Activated CD4-positive, alpha-beta T cell treated with anti-CD3 and anti-CD28 coated beads, Interleukin-2, amount 10 ng/mL, durations not matched to agents 7 days and 5 days (primary cell): ENCODE data around the gene IKZF4. TPM values are rescaled to one million over a fixed set of nuclear protein-coding genes. Genes with fewer than 3 reads are reported as not detected.
"Not testable (repeated sequence)": the region's sequence is repeated elsewhere in the genome, so short reads cannot be mapped to it uniquely, and the experiment has no call there.

Source experiments
- CTCF ChIA-PET: fragments of 350-600 bp; sonication (Branson Sonifier 250); formaldehyde crosslinking; loops from one replicate; lab custom pipeline; 2021; ENCODE audit warnings: antibody characterized with exemption; lab: Charles Lee
- POLR2A ChIA-PET: fragments of 350-600 bp; sonication (Branson Sonifier 250); formaldehyde crosslinking; loops from one replicate; lab custom pipeline; 2021; ENCODE audit warnings: antibody characterized with exemption; lab: Charles Lee
- DNase-seq: peaks from one replicate; pipeline ENCODE4 v3.0.0-alpha.2; 2020
- H3K27ac Mint-ChIP-seq: one replicate; pipeline ENCODE4 v1.8.0; 2021; ENCODE audit warnings: mild to moderate bottlenecking, moderate library complexity, mixed read lengths
- H3K27me3 Mint-ChIP-seq: one replicate; pipeline ENCODE4 v1.8.0; 2021; ENCODE audit warnings: mixed read lengths
- H3K36me3 Mint-ChIP-seq: one replicate; pipeline ENCODE4 v1.8.0; 2021; ENCODE audit warnings: low read depth, mixed read lengths
- H3K4me1 Mint-ChIP-seq: one replicate; pipeline ENCODE4 v1.8.0; 2021; ENCODE audit warnings: mixed read lengths
- H3K4me3 Mint-ChIP-seq: one replicate; pipeline ENCODE4 v1.8.0; 2021; ENCODE audit warnings: mild to moderate bottlenecking, moderate library complexity, mixed read lengths
- H3K9me3 Mint-ChIP-seq: one replicate; pipeline ENCODE4 v1.8.0; 2021; ENCODE audit warnings: mixed read lengths
- total RNA-seq, 2 experiments: library from RNA; stranded (reverse); gene quantifications; one replicate each; pipeline ENCODE4 v1.2.3, GENCODE V29; 2021

The IKZF4 gene
- total RNA-seq: 10 to 100 TPM; 15.7 to 17.4 TPM

GRCh38 chr12:56020423-56021184, at the start of gene IKZF4:
IKZF4 (plus strand) TSS chr12:56021043; CDS start chr12:56021494, 451 bp downstream.
- Mint-ChIP-seq H3K4me3 (peak within 1 kb of the TSS; percentile 89), H3K4me1 (peaks cover 57% of the 10 kb centered on the region), H3K27ac (peak within 1 kb of the TSS; percentile 95), H3K27me3 (no peaks in the 10 kb centered on the region), H3K9me3 (no peaks in the 10 kb centered on the region), H3K36me3 (peaks cover 11% of the 10 kb centered on the region)
- peak; percentile 25 for DNase-seq
- POLR2A ChIA-PET: interaction anchor here (0.7 kb wide), 1 partner anchor 1083 kb away, joined by 8 read pairs; no protein-coding TSS in a partner anchor
- CTCF ChIA-PET: interaction anchor here (1.0 to 2.8 kb wide), 5 partner anchors 9 to 191 kb away, joined by 3 to 11 read pairs (median 4); partner anchors contain the start of gene DNAJC14

DNA sequence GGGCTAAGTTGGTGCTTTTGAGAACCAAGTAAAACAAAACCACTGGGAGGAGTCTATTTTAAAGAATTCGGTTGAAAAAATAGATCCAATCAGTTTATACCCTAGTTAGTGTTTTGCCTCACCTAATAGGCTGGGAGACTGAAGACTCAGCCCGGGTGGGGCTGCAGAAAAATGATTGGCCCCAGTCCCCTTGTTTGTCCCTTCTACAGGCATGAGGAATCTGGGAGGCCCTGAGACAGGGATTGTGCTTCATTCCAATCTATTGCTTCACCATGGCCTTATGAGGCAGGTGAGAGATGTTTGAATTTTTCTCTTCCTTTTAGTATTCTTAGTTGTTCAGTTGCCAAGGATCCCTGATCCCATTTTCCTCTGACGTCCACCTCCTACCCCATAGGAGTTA, 48.8 kb upstream of the IKZF4 start:
- Mint-ChIP-seq H3K4me1 (peaks cover 45% of the 10 kb centered on the region), H3K36me3 (peaks cover 26% of the 10 kb centered on the region), H3K9me3 (no peaks in the 10 kb centered on the region), H3K4me3 (no peak overlapping the region), H3K27me3 (no peaks in the 10 kb centered on the region), H3K27ac (no peak overlapping the region)
- ChIA-PET POLR2A (interaction anchor here (0.5 kb wide), 1 partner anchor 101 kb away, joined by 3 read pairs; no protein-coding TSS in a partner anchor), CTCF (interaction anchor here (1.0 kb wide), 1 partner anchor 45 kb away, joined by 3 read pairs; the partner anchor contains the start of gene PYM1)
- no peak for DNase-seq

DNA sequence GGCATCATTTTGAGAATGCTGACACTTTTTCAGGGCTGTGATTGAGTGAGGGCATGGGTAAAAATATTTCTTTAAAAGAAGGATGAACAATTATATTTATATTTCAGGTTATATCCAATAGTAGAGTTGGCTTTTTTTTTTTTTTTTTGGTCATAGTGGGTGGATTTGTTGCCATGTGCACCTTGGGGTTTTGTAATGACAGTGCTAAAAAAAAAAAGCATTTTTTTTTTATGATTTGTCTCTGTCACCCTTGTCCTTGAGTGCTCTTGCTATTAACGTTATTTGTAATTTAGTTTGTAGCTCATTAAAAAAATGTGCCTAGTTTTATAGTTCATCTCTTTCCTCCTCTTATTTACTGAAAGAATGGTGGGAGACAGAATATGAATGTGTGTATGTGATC, 48.4 kb upstream of the IKZF4 start:
- H3K9me3 Mint-ChIP-seq: no peaks in the 10 kb centered on the region
- H3K36me3 Mint-ChIP-seq: peaks cover 26% of the 10 kb centered on the region
- H3K27ac Mint-ChIP-seq: no peak overlapping the region
- no peak overlapping the region for H3K4me3 Mint-ChIP-seq
- ChIA-PET CTCF (interaction anchor here (1.0 kb wide), 1 partner anchor 45 kb away, joined by 3 read pairs; the partner anchor contains the start of gene PYM1), POLR2A (interaction anchor here (0.5 to 0.9 kb wide), 2 partner anchors 20 to 101 kb away, joined by 3 read pairs; no protein-coding TSS in a partner anchor)
- no peak for DNase-seq
- H3K27me3 Mint-ChIP-seq: no peaks in the 10 kb centered on the region
- H3K4me1 Mint-ChIP-seq: peaks cover 44% of the 10 kb centered on the region

DNA sequence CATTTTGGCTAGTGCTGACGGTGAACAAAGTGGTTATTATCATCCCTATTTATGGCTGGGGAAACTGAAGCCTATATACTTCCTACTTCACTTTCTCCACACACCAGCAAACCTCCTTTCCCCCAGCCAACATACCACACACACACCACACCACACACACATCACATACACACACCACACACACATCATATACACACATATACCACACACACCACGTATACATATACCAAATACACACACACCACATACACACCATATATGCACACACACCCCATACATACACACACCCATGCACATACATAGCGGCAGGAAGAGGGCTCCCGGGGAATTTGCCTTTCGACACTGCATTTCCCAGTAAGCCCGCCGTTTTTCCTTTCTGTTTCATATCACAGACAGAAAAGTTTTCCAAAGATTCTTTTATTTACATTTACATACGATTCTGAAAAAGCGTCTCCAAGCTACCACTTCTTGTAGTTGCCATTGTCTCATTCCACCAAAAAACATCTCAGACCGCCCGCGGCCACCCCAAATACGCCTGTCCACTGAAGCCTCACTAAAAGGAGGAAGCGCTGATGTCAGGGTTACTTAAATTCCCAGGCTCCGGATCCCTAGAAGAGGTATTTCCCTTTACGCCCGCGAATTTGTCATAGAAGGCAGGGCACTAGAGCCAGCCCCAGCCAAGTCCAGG, 47.8 kb upstream of the IKZF4 start:
- peak; percentile 24 for DNase-seq
- Mint-ChIP-seq H3K27ac (no peak overlapping the region), H3K36me3 (peaks cover 23% of the 10 kb centered on the region), H3K4me3 (no peak overlapping the region), H3K9me3 (no peaks in the 10 kb centered on the region), H3K4me1 (peaks cover 41% of the 10 kb centered on the region), H3K27me3 (no peaks in the 10 kb centered on the region)
- CTCF ChIA-PET: interaction anchor here (0.7 to 2.6 kb wide), 17 partner anchors 9 to 243 kb away, joined by 3 to 15 read pairs (median 4); partner anchors contain the start of genes PYM1, SMARCC2 and SUOX
- POLR2A ChIA-PET: interaction anchor here (0.9 to 1.7 kb wide), 2 partner anchors 11 to 21 kb away, joined by 3 to 8 read pairs; no protein-coding TSS in a partner anchor

GRCh38 chr12:55973599-55974307, 47.1 kb upstream of the IKZF4 start, which contains the start of gene RAB5B:
RAB5B (plus strand) TSS chr12:55974078; CDS start chr12:55986961, 12,883 bp downstream.
- Mint-ChIP-seq H3K36me3 (peaks cover 22% of the 10 kb centered on the region), H3K27me3 (no peaks in the 10 kb centered on the region), H3K27ac (no peak within 1 kb of the TSS), H3K4me3 (no peak within 1 kb of the TSS), H3K4me1 (peaks cover 34% of the 10 kb centered on the region), H3K9me3 (no peaks in the 10 kb centered on the region)
- peak; percentile 99 for DNase-seq
- ChIA-PET CTCF (interaction anchor here (0.7 to 2.6 kb wide), 22 partner anchors 9 to 244 kb away, joined by 3 to 15 read pairs (median 4); partner anchors contain the start of genes SMARCC2 and SUOX), POLR2A (interaction anchor here (0.6 to 1.7 kb wide), 6 partner anchors 11 to 476 kb away, joined by 3 to 8 read pairs (median 4); partner anchors contain the start of gene TIMELESS)

DNA sequence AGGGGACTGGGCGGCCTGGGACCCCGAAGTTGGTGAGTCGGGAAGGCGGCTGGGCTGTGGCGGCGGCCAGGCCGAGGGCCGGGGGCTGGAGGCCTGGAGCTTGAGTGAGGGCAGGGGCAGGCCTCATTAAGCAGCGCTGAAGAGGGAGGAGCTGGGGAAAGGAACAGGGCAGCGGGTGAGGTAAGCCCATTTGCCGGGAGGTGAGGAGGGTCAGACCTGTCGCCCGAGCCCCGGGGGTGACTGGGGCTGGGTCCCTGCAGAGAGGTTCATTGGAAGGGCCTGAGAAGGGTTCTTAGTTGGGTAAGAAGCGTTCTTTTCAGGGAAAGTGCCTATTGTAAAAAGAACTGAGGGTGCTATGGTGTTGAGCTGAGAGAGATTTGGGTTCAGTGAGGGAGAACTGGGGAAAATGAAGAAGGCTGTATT, 46.5 kb upstream of the IKZF4 start:
- peaks cover 32% of the 10 kb centered on the region for H3K4me1 Mint-ChIP-seq
- no peaks in the 10 kb centered on the region for H3K27me3 Mint-ChIP-seq
- H3K27ac Mint-ChIP-seq: no peak overlapping the region
- CTCF ChIA-PET: interaction anchor here (0.7 to 2.6 kb wide), 21 partner anchors 8 to 245 kb away, joined by 3 to 15 read pairs (median 4); partner anchors contain the start of genes SMARCC2 and SUOX
- peak; percentile 53 for DNase-seq
- H3K9me3 Mint-ChIP-seq: no peaks in the 10 kb centered on the region
- POLR2A ChIA-PET: interaction anchor here (0.6 to 1.7 kb wide), 8 partner anchors 8 to 475 kb away, joined by 3 to 8 read pairs (median 4); partner anchors contain the start of genes DNAJC14 and TIMELESS
- peaks cover 24% of the 10 kb centered on the region for H3K36me3 Mint-ChIP-seq
- no peak overlapping the region for H3K4me3 Mint-ChIP-seq

GRCh38 chr12:55978393-55978792, 42.5 kb upstream of the IKZF4 start:
- peaks cover 26% of the 10 kb centered on the region for H3K36me3 Mint-ChIP-seq
- ChIA-PET CTCF (interaction anchor here (1.6 kb wide), 1 partner anchor 10 kb away, joined by 4 read pairs; no protein-coding TSS in a partner anchor), POLR2A (no interaction called here)
- no peaks in the 10 kb centered on the region for H3K27me3 Mint-ChIP-seq
- H3K27ac Mint-ChIP-seq: no peak overlapping the region
- no peak overlapping the region for H3K4me3 Mint-ChIP-seq
- H3K9me3 Mint-ChIP-seq: no peaks in the 10 kb centered on the region
- no peak for DNase-seq
- H3K4me1 Mint-ChIP-seq: peaks cover 25% of the 10 kb centered on the region

GRCh38 chr12:55979069-55979468, 41.8 kb upstream of the IKZF4 start:
- H3K4me3 Mint-ChIP-seq: no peak overlapping the region
- CTCF ChIA-PET: interaction anchor here (1.6 kb wide), 1 partner anchor 11 kb away, joined by 4 read pairs; no protein-coding TSS in a partner anchor
- POLR2A ChIA-PET: no interaction called here
- no peak overlapping the region for H3K27ac Mint-ChIP-seq
- no peaks in the 10 kb centered on the region for H3K27me3 Mint-ChIP-seq
- no peak for DNase-seq
- no peaks in the 10 kb centered on the region for H3K9me3 Mint-ChIP-seq
- peaks cover 25% of the 10 kb centered on the region for H3K4me1 Mint-ChIP-seq
- peaks cover 26% of the 10 kb centered on the region for H3K36me3 Mint-ChIP-seq

DNA sequence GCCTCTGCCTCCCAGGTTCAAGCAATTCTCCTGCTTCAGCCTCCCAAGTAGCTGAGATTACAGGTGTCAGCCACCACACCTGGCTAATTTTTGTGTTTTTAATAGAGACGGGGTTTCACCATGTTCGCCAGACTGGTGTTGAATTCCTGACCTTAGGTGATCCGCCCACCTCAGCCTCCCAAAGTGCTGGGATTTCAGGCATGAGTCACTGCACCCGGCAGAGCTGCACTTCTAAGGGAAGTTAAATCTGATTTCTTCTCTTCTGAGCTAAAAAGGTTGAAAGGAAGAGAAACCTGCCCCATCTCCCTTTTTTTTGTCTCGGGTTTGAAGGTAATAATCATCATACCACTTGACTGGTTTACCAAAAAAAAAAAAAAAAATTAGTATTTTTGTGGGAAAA, 39.0 kb upstream of the IKZF4 start:
- DNase-seq, POLR2A ChIA-PET, H3K9me3 Mint-ChIP-seq, H3K27me3 Mint-ChIP-seq, H3K4me3 Mint-ChIP-seq, H3K27ac Mint-ChIP-seq: not testable (repeated sequence)
- Mint-ChIP-seq H3K36me3 (peaks cover 36% of the 10 kb centered on the region), H3K4me1 (peaks cover 17% of the 10 kb centered on the region)
- CTCF ChIA-PET: interaction anchor here (1.3 to 9.0 kb wide), 5 partner anchors 8 to 243 kb away, joined by 3 to 53 read pairs (median 4); partner anchors contain the start of genes RAB5B and SUOX

- no peaks in the 10 kb centered on the region for H3K9me3 Mint-ChIP-seq
- no peaks in the 10 kb centered on the region for H3K27me3 Mint-ChIP-seq
- ChIA-PET CTCF (interaction anchor here (0.6 to 9.0 kb wide), 6 partner anchors 9 to 244 kb away, joined by 3 to 53 read pairs (median 4); partner anchors contain the start of genes RAB5B and SUOX), POLR2A (interaction anchor here (0.5 kb wide), 1 partner anchor 8 kb away, joined by 3 read pairs; no protein-coding TSS in a partner anchor)
- H3K27ac Mint-ChIP-seq: no peak overlapping the region
- no peak for DNase-seq
- H3K36me3 Mint-ChIP-seq: peaks cover 35% of the 10 kb centered on the region
- peaks cover 12% of the 10 kb centered on the region for H3K4me1 Mint-ChIP-seq
- H3K4me3 Mint-ChIP-seq: no peak overlapping the region
Measured at GRCh38 chr12:55982319-55982936, 38.4 kb upstream of the IKZF4 start.
